ENCODE results near the gene OTOGL.

DNA sequence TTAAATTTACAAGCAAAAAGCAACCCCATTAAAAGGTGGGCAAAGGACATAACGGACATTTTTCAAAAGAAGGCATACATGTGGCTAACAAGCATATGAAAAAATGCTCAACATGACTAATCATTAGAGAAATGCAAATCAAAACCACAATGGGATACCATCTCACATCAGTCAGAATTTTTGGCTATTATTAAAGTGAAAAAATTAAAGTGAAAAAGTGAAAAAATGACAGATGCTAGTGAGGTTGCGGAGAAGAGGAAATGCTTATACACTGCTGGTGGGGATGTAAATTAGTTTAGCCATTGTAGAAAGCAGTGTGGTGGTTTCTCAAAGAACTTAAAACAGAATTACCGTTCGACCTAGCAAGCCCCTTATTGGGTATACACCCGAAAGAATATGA, 7.9 kb downstream of the OTOGL start:
- TF ChIP-seq, protein P1, sequence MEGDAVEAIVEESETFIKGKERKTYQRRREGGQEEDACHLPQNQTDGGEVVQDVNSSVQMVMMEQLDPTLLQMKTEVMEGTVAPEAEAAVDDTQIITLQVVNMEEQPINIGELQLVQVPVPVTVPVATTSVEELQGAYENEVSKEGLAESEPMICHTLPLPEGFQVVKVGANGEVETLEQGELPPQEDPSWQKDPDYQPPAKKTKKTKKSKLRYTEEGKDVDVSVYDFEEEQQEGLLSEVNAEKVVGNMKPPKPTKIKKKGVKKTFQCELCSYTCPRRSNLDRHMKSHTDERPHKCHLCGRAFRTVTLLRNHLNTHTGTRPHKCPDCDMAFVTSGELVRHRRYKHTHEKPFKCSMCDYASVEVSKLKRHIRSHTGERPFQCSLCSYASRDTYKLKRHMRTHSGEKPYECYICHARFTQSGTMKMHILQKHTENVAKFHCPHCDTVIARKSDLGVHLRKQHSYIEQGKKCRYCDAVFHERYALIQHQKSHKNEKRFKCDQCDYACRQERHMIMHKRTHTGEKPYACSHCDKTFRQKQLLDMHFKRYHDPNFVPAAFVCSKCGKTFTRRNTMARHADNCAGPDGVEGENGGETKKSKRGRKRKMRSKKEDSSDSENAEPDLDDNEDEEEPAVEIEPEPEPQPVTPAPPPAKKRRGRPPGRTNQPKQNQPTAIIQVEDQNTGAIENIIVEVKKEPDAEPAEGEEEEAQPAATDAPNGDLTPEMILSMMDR (conservative IDR thresholded peaks at IDR 0.05; ENCODE audit: low read length): no peak
- no peak for TF ChIP-seq EZH2phosphoT487 (IDR thresholded peaks at IDR 0.05; ENCODE audit: borderline replicate concordance)
